ENCODE results near the gene GNG7. TPM values are rescaled to one million over a fixed set of nuclear protein-coding genes. Genes with fewer than 3 reads are reported as not detected.

The GNG7 gene
- total and polyA plus RNA-seq, 10 of the 15 experiments (the other 5 are each of a cell fraction or from before 2014, with no cell fraction given), result 1.9 to 13.6 (median 6.5) TPM

DNA sequence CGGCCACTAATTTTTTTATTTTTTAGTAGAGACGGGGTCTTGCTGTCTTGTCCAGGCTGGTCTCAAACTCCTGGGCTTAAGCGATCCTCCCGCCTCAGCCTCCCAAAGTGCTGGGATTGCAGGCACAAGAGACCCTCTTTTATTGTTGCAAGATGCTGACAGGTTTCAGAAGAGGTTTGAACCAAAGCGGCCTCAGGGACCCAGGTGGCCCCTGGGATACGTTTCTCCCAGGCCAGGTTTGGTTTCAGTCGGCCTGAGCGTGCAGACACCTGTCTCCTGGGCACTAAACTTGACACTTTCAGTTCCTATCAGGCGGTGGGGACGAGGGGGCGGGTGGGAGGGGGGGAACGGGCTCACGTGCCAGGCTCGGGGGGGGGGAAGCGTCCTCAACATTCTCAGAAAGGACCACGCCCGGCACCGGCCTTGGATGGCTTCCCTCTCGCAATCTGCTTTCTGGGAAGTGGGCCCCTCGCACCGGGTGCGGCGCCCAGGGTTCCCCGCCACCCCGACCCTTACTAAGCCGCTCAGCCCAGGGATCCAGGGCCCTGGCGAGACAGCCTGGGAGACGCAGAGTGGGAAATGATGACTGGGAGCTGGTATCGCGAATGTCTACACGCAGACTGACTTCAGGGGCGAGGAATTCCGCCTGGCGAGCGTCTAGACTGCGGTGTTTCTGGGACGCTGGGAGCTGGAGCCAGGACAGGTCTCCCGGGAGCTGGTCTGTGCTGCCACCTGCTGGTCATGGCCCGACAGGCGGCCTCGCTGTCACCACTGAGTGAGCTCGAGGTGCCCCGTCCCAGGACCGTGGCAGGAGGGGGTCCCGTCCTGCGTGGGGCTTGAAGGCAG lies 91.6 kb downstream of the GNG7 start:
- Histone ChIP-seq H3K4me1 (ENCODE audit: control insufficient read depth, insufficient read depth, low read length) (peaks cover 46% of the 10 kb centered on the region), H3K9me3 (replicated peaks; ENCODE audit: control insufficient read depth, insufficient read depth, low read length) (no peaks in the 10 kb centered on the region; the same call in 2 of the 3 replicates), H3K27ac (ENCODE audit: control insufficient read depth, insufficient read depth) (peak overlapping the region; percentile 96), H3K4me2 (ENCODE audit: control insufficient read depth, insufficient read depth) (peak overlapping the region; percentile 65), H3K4me3 (peak overlapping the region; percentile 72; the same call in 1 of the 2 replicates), H2AFZ (ENCODE audit: control insufficient read depth, low read depth, low read length) (peak overlapping the region; percentile 5), H3K36me3 (ENCODE audit: control insufficient read depth in 2 of 2, insufficient read depth in 2 of 2, low read length in 1 of 2) (no peaks in the 10 kb centered on the region; a peak in 1 of 4 replicates), H4K20me1 (ENCODE audit: control insufficient read depth, insufficient read depth) (no peaks in the 10 kb centered on the region), H3K9ac (ENCODE audit: control insufficient read depth, insufficient read depth, low read length) (peak overlapping the region; percentile 58), H3K27me3 (replicated peaks in 1 of 2; ENCODE audit: control insufficient read depth in 2 of 2, insufficient read depth in 2 of 2, low read length in 1 of 2) (no peaks in the 10 kb centered on the region), H3K79me2 (ENCODE audit: control insufficient read depth, insufficient read depth, low read length) (peaks cover 25% of the 10 kb centered on the region)
- ATAC-seq, result peak; percentile 58
- SMC1A ChIA-PET (ENCODE audit: uncharacterized antibody, unreplicated experiment), result interaction anchor here (0.6 to 10.3 kb wide), 23 partner anchors 11 to 441 kb away, joined by 3 to 143 read pairs (median 5); partner anchors contain the start of genes GADD45B and TIMM13
- intact Hi-C loops (cut with micrococcal nuclease; ENCODE audit: unreplicated experiment) (loop anchor here (1.0 to 10.0 kb wide), 3 partner anchors 49 to 216 kb away; no protein-coding TSS in a partner anchor), in situ Hi-C loops (cut with MboI) (loop anchor here (5.0 to 10.0 kb wide), 4 partner anchors 139 to 456 kb away; partner anchors contain the start of gene AP3D1)
- POLR2A ChIA-PET, result interaction anchor here (0.5 to 8.9 kb wide), 12 partner anchors 7 to 353 kb away, joined by 3 to 166 read pairs (median 8); partner anchors contain the start of genes GADD45B and LMNB2
- WGBS (ENCODE audit: insufficient coverage, insufficient replicate concordance, low lambda C conversion rate, missing lambda C conversion rate), result under 1% methylated on average over 37 of the region's 46 CpGs
- peak; percentile 85 for FAIRE-seq
- no TSS peak for BruUV-seq (replicated peaks)
- DNase-seq (ENCODE audit: low read depth, low spot score), result peak; percentile 91
- RAD21 ChIA-PET (ENCODE audit: unreplicated experiment), result interaction anchor here (0.5 to 6.3 kb wide), 29 partner anchors 8 to 519 kb away, joined by 3 to 221 read pairs (median 5); partner anchors contain the start of genes GADD45B, PLEKHJ1 and TIMM13
- CTCF ChIA-PET, result interaction anchor here (0.9 to 21.7 kb wide), 26 partner anchors 8 to 372 kb away, joined by 3 to 318 read pairs (median 4); partner anchors contain the start of genes GADD45B, LSM7 and TIMM13
- peak; percentile 93 for TF ChIP-seq GATAD2B (conservative IDR thresholded peaks at IDR 0.05; ENCODE audit: low read depth)
- TF ChIP-seq SIX5 (IDR thresholded peaks at IDR 0.05; ENCODE audit: low read depth, low read length, severe bottlenecking), result no peak
- TF ChIP-seq, protein P1, sequence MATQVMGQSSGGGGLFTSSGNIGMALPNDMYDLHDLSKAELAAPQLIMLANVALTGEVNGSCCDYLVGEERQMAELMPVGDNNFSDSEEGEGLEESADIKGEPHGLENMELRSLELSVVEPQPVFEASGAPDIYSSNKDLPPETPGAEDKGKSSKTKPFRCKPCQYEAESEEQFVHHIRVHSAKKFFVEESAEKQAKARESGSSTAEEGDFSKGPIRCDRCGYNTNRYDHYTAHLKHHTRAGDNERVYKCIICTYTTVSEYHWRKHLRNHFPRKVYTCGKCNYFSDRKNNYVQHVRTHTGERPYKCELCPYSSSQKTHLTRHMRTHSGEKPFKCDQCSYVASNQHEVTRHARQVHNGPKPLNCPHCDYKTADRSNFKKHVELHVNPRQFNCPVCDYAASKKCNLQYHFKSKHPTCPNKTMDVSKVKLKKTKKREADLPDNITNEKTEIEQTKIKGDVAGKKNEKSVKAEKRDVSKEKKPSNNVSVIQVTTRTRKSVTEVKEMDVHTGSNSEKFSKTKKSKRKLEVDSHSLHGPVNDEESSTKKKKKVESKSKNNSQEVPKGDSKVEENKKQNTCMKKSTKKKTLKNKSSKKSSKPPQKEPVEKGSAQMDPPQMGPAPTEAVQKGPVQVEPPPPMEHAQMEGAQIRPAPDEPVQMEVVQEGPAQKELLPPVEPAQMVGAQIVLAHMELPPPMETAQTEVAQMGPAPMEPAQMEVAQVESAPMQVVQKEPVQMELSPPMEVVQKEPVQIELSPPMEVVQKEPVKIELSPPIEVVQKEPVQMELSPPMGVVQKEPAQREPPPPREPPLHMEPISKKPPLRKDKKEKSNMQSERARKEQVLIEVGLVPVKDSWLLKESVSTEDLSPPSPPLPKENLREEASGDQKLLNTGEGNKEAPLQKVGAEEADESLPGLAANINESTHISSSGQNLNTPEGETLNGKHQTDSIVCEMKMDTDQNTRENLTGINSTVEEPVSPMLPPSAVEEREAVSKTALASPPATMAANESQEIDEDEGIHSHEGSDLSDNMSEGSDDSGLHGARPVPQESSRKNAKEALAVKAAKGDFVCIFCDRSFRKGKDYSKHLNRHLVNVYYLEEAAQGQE (IDR thresholded peaks at IDR 0.05; ENCODE audit: low read depth, low read length), result 0 out of 2 replicates have a peak, but pooled peaks have one; percentile 14
- peak; percentile 38; the same call in 1 of the 2 replicates for TF ChIP-seq CBFB (IDR thresholded peaks at IDR 0.05; ENCODE audit: low read depth)
- peak; percentile 98 for TF ChIP-seq IKZF2 (IDR thresholded peaks at IDR 0.05)
- peak; percentile 82 for TF ChIP-seq NBN (IDR thresholded peaks at IDR 0.05)
- TF ChIP-seq SUZ12 (IDR thresholded peaks at IDR 0.05; ENCODE audit: unreplicated experiment), result no peak
- peak in 1 of 2 experiments; percentile 80; a peak in 2 of 3 replicates for TF ChIP-seq EGR1 (IDR thresholded peaks at IDR 0.05; ENCODE audit: borderline replicate concordance in 1 of 2, low read depth in 2 of 2, low read length in 2 of 2)
- TF ChIP-seq, protein P2, sequence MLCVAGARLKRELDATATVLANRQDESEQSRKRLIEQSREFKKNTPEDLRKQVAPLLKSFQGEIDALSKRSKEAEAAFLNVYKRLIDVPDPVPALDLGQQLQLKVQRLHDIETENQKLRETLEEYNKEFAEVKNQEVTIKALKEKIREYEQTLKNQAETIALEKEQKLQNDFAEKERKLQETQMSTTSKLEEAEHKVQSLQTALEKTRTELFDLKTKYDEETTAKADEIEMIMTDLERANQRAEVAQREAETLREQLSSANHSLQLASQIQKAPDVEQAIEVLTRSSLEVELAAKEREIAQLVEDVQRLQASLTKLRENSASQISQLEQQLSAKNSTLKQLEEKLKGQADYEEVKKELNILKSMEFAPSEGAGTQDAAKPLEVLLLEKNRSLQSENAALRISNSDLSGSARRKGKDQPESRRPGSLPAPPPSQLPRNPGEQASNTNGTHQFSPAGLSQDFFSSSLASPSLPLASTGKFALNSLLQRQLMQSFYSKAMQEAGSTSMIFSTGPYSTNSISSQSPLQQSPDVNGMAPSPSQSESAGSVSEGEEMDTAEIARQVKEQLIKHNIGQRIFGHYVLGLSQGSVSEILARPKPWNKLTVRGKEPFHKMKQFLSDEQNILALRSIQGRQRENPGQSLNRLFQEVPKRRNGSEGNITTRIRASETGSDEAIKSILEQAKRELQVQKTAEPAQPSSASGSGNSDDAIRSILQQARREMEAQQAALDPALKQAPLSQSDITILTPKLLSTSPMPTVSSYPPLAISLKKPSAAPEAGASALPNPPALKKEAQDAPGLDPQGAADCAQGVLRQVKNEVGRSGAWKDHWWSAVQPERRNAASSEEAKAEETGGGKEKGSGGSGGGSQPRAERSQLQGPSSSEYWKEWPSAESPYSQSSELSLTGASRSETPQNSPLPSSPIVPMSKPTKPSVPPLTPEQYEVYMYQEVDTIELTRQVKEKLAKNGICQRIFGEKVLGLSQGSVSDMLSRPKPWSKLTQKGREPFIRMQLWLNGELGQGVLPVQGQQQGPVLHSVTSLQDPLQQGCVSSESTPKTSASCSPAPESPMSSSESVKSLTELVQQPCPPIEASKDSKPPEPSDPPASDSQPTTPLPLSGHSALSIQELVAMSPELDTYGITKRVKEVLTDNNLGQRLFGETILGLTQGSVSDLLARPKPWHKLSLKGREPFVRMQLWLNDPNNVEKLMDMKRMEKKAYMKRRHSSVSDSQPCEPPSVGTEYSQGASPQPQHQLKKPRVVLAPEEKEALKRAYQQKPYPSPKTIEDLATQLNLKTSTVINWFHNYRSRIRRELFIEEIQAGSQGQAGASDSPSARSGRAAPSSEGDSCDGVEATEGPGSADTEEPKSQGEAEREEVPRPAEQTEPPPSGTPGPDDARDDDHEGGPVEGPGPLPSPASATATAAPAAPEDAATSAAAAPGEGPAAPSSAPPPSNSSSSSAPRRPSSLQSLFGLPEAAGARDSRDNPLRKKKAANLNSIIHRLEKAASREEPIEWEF (IDR thresholded peaks at IDR 0.05; ENCODE audit: insufficient replicate concordance, low read depth, low read length), result peak; percentile 94
- peak; percentile 69 for TF ChIP-seq MTA2 (IDR thresholded peaks at IDR 0.05; ENCODE audit: low read depth)
- TF ChIP-seq, protein P3, sequence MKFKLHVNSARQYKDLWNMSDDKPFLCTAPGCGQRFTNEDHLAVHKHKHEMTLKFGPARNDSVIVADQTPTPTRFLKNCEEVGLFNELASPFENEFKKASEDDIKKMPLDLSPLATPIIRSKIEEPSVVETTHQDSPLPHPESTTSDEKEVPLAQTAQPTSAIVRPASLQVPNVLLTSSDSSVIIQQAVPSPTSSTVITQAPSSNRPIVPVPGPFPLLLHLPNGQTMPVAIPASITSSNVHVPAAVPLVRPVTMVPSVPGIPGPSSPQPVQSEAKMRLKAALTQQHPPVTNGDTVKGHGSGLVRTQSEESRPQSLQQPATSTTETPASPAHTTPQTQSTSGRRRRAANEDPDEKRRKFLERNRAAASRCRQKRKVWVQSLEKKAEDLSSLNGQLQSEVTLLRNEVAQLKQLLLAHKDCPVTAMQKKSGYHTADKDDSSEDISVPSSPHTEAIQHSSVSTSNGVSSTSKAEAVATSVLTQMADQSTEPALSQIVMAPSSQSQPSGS (IDR thresholded peaks at IDR 0.05; ENCODE audit: low read length), result peak; percentile 81

Data from GM12878 (cell line).